OCI-M2 (cell line): ENCODE results near the gene DCAF15.

Experiments
- DNase-seq: peaks from one replicate; lab custom pipeline; 2025; ENCODE audit not compliant: unreplicated experiment; lab: John Stamatoyannopoulos, UW

Gene DCAF15

DNA sequence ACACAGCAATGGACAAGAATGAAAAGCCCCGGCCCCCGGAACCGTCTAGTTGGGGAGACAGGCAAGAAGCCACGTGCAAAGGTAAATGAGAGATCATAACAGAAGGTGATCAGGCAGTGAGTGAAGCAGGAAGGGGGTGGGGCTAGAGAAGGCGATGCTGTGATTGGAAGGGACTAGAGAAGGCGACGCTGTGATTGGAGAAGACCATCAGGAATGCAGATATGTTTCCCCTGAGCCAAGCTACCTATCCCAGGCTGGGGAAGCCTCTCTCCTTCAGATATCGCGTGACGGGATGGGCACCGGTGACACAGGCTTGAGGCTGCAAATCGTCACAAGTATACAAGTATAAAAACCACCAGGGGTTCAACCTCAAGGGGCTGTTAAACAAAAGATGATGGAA lies 21.8 kb downstream of the DCAF15 start:
- DNase-seq = no peak

DNA sequence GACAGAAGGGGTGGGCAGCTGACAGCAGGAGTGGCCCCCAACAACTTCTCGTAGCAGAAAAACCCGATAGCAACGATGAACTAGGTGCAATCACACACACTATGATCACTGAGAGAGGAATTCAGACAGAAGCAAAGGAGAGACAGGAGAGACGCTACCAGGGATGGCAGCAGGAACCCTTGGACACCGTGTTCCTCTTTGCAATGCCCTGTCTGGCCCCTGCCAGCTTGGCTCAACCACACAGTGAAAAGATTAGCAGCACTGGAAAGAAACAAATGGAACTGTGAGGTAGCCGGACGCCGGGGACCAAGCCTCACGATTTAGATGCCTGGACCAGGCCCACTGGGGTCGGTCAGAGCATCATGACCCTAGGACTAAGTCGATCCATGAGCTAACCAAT lies 23.6 kb downstream of the DCAF15 start:
- DNase-seq = no peak

GRCh38 chr19:13976446-13976845 lies 24.1 kb downstream of the DCAF15 start:
- no peak for DNase-seq

DNA sequence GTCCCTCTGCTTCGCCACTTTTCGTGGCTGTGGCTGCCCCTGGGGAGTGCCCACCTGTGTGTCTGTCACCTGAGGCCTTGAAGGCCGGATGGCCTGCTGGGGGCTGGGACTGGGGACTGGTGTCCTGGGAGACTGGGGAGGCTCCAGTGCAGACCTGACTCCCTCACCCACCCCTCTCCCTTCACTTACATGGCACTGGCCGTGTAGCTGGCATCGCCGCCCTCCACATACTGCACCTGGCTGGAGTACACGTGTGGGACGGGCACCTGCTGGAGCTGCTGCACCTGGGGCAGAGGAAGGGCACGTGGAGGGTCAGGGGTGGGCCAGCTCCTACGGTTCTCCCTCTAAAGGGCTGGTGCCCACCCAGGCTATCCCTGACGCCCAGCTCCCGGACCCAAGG lies 25.5 kb downstream of the DCAF15 start:
- no peak for DNase-seq

DNA sequence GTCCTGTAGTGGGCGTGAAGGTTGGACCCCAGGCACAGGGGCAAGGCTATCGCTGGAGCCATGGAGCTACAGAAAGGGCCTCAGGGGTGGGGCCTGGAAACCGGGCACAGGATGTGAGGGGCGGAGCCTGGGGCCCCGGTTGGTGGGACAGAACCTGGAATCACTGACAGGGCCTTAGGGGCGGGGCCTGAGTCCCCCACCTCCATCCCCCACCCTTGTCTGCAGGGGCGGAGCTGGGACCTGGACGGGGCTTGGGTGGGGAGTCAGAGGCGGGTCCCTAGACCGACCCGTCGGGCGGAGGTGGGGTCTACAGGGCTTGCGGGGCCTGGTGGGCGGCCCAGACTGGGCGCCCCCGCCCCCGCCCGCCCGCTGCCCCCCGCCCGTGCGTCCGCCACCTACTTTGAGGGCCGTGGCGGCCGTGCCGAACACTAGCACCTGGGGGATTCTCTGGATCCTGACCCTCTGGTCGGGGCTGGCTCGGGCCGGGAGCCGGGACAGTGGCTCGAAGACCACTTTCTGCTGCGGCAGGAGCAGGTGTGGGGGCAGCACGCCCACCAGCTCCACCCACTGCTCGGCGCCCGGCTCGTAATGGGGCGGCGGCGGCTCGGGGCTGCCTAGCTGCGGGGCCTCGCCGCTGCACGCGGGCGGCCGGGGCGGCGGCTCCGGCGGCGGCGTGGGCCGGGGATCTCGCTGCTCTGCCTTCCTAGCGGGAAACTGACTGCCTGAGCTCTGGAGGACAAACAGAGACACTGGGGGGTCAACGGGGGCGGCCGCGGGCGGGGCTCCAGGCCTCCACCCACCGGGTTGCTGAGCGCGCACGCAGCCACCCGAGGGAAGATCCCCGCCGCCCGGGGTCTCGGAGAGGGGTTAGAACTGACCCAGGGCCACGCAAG lies 26.3 kb downstream of the DCAF15 start:
- peak; percentile 87 for DNase-seq

DNA sequence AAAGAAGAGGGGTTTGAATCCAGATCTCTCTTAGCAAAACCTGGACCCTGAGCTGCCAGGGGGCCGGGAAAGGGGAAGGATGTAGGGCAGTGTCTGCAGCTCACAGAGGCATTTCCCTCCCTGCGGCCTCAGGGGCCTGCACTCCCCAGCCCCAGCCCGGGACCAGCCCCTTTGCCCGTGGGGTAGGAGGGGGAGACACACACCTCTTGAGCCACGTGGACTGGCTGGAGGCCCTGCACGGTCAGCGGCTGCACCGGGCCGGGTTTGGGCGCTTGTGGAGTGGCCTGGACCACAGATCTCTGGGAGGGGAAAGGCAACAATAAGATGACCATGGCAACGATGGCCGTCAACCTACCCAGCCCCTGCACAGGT lies 26.9 kb downstream of the DCAF15 start:
- DNase-seq = no peak

GRCh38 chr19:13979686-13980085 lies 27.4 kb downstream of the DCAF15 start:
- no peak for DNase-seq

GRCh38 chr19:13980340-13980739 lies 28.0 kb downstream of the DCAF15 start:
- no peak for DNase-seq

- no peak for DNase-seq
Observed at GRCh38 chr19:13981021-13981420, 28.7 kb downstream of the DCAF15 start.

DNA sequence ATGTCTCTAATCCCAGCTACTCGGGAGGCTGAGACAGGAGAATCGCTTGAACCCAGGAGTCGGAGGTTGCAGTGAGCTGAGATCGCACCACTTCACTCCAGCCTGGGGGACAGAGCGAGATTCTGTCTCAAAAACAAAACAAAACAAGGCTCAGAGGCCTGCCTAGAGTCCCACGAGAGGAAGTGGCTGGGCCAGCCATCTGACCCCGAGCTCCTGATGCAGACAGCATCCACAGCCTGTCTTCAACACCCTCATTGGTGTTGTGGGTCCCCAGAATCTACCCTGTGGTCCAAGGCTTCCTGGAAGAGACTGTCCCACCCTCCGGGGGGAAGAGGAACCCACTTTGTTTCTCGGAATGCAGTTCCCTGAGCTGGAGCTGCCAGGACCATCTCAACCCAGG lies 29.2 kb downstream of the DCAF15 start:
- no peak for DNase-seq

GRCh38 chr19:13981988-13982501 lies 29.7 kb downstream of the DCAF15 start:
- no peak for DNase-seq

- DNase-seq = no peak
Observed at GRCh38 chr19:13982773-13983172, 30.5 kb downstream of the DCAF15 start.

DNA sequence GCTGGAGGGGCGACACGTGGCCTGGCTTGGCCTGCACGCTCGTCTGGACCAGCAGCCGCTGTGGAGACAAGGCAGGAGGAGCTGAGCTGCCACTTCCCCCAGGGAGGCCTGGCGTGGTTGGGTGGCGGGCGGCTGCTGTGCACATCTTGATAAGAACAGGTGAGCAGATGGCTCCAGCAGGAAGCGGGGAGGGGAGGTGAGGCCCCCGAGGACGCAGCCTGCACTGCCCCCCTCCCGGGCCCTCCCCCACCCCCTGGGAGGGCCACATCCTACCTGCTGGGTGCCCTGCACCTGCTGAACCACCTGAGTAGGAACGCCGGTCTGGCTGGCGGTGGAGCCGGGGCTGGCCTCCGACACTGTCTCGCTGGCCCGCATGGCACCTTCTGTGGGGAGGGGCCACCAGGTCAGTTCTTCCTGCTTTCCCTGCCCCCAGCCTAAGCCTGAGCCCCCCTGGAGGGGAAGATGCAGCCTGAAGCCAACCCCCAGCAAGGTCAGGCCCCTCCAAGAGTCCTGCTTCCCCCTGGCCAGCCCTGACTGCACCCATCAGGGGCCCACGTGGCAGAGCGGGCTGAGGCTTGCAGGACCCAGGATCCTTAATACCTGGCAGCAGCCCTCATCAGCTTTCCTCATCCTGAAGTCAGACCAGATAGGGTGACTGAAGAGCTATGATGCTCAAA lies 31.0 kb downstream of the DCAF15 start:
- DNase-seq = no peak

- no peak for DNase-seq
Observed at GRCh38 chr19:13984186-13984585, 31.9 kb downstream of the DCAF15 start.

DNA sequence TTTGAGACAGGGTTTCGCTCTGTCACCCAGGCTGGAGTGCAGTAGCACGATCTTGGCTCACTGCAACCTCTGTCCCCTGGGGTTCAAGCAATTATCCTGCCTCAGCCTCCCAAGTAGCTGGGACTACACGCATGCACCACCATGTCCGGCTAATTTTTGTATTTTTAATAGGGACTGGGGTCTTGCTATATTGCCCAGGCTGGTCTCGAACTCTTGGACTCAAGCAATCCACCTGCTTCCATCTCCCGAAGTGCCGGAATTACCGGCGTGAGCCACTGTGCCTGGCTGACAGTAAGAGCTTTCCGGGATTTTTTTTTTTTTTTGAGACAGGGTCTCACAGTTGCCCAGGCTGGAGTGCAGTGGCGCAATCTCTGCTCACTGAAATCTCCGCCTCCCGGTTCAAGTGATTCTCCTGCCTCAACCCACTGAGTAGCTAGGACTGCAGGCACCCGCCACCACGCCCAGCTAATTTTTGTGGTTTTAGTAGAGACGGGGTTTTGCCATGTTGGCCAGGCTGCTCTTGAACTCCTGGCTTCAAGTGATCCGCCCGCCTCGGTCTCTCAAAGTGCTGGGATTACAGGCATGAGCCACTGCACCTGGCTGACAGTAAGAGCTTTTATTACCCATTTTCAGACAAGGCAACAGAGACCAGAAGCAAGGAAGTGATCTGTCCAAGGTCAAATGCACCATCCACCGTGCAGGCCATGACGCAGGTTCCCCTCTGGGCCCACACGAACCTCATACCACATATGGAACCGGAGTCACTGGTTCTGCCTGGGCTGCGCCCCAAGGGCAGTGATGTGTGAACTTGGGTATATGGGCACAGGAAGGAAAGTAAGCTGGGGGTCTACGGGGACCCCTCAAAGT lies 32.8 kb downstream of the DCAF15 start:
- no peak for DNase-seq

DNA sequence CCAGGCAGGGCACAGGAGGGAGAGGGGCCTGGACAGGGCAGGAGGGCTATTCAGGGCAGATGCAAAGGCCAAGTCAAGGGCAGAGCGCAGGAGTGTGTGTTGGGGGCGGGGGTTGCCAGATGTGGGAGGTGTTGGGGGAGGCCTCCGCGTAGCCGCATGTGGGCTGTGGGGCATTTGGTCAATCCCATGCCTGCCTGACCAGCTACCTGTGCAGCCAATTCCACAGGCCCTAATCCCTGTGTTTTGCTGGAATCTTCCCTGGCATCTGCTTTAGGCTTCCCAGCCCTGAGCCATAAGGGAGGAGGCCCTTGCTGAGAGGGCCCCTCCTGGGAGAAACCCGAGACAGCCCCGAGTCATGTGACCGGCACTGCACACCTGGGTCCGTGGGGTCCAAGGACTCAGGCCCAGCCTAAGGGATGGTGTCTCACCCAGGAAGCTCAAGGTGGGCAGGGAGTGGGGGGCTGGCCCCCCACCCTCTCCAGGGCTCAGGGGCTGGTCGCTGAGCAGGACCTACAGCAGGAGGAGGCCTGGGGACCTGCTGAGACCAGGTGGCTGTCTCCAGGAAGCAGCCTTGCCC lies 33.5 kb downstream of the DCAF15 start:
- DNase-seq = no peak

DNA sequence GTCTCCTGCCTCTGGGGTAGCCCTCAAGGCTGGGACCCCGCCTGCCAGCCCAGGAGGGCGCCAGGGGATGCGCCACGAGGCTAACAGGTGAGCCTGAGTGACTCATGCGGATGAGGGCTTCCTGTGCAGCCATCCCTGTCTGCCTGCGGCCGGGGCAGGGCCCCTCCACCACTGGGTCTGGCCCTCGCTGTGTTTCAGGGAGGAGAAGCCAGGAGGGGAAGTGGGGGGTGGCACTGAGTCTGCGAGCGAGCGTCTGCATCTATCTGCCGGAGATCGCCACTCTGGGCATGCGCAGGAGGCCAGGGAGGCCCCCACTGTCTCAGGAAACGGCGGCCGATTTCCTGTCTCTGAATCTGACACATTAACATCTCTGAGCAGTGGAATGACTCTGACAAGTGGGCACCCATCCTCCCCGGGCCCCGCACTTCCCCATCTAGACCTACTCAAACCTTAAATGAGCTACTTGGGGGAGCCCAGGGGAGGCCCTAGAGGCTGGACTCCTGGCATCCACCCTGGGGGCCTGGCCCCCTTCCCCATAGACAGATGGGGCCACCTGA lies 34.1 kb downstream of the DCAF15 start:
- DNase-seq = no peak

DNA sequence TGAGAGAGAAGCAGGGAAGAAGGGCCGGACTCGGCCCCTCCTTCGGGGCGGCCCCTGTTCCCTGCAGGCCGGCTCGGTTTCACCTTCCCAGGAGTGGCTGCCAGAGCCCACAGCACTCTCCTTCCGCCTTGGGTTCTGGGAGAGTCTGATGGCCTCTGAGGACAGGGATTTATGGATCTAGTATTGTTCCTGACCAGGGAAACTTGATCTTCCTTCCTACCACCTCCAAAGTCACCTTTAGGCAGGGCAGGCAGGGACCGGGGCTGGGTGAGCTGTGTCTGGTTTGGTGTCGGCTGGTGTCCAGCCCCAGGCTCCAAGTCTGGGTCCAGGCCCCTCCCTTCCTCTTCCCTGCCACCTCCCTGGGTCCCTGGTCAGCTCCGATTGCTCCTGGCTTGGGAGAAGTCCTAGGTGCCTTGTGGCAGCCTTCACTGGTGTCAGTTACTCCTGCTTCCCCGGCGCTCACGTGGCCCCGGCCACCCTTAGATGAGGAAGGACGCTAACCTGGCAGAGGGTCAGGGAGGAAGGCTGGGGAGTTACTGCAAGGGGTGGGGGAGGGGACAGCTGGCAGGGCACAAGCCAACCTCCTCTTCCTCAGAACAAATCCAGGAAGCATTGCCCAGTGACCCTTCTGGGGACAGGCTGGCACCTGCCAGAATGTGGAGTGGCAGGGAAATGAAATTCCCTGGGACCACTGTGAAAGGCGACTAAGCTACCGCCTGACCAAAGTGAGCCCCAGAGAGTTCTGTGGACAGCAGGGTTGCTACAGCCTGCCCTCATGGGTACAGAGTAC lies 35.0 kb downstream of the DCAF15 start:
- DNase-seq = no peak

DNA sequence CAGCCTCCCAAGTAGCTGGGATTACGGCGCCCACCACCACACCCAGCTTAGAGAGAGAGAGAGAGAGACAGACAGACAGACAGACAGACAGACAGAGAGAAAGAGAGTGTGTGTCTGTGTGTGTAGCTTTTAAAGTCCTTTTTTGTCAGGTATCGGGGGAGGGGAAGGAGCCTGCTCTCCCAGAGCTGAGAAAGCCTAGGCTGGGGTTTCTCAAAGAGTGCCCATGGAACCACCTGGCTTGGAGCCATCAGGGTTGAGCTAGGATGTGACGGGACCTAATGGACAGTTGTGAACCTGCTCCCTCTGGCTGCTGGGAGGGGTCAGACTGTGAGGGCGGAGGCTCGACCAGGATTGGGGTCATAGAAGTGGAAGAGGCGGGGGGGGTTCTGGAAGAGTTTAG lies 37.2 kb downstream of the DCAF15 start:
- DNase-seq = no peak

GRCh38 chr19:13990085-13990484 lies 37.8 kb downstream of the DCAF15 start:
- DNase-seq = no peak
